Neural cell (in vitro differentiated cells): ENCODE results near the gene ROR1. TPM values are rescaled to one million over a fixed set of nuclear protein-coding genes. Genes with fewer than 3 reads are reported as not detected.

Experiments
- H2AFZ ChIP-seq: fragments of 200-600, 300-800 bp; sonication (generic), shearing (Covaris generic); 2 replicates; pipeline ENCODE4 v1.6.0; 2014; ENCODE audit warnings: low read depth, mild to moderate bottlenecking, antibody characterized with exemption, low read length, moderate library complexity
- H3F3A ChIP-seq: fragments of 200-600 bp; shearing (Covaris generic); 2 replicates; pipeline ENCODE4 v1.6.1; 2016; ENCODE audit warnings: mild to moderate bottlenecking, moderate library complexity, mixed read lengths, antibody characterized with exemption, low read length; ENCODE audit not compliant: insufficient read depth, poor library complexity, severe bottlenecking
- H3K27ac ChIP-seq: fragments of 200-600, 300-800 bp; sonication (generic), shearing (Covaris generic); 2 replicates; pipeline ENCODE4 v1.5.1; 2014; ENCODE audit warnings: mild to moderate bottlenecking, low read length, moderate library complexity
- H3K27me3 ChIP-seq: fragments of 300-800, 200-600 bp; sonication (generic), shearing (Covaris generic); 2 replicates; pipeline ENCODE4 v1.6.0; 2014; ENCODE audit warnings: mild to moderate bottlenecking, low read depth, low read length, moderate library complexity; ENCODE audit not compliant: insufficient read depth
- H3K36me3 ChIP-seq: fragments of 300-800, 200-600 bp; sonication (generic), shearing (Covaris generic); 2 replicates; pipeline ENCODE4 v1.5.1; 2014; ENCODE audit warnings: mild to moderate bottlenecking, antibody characterized with exemption, low read length, moderate library complexity; ENCODE audit not compliant: insufficient read depth
- H3K4me2 ChIP-seq: fragments of 300-800, 200-600 bp; sonication (generic), shearing (Covaris generic); 2 replicates; pipeline ENCODE4 v1.6.0; 2014; ENCODE audit warnings: mild to moderate bottlenecking, low read length
- H3K4me3 ChIP-seq: fragments of 300-800, 200-600 bp; sonication (generic), shearing (Covaris generic); 2 replicates; pipeline ENCODE4 v1.5.1; 2014; ENCODE audit warnings: mild to moderate bottlenecking, low read length, moderate library complexity
- H3K79me2 ChIP-seq: fragments of 200-600 bp; shearing (Covaris generic); replicated peaks from 2 replicates; pipeline ENCODE4 v1.6.0; 2014; ENCODE audit warnings: mild to moderate bottlenecking, low read length, moderate library complexity; ENCODE audit not compliant: insufficient read depth
- H3K9ac ChIP-seq: fragments of 300-800, 200-600 bp; sonication (generic), shearing (Covaris generic); 2 replicates; pipeline ENCODE4 v1.6.1; 2016; ENCODE audit warnings: mild to moderate bottlenecking, low read length, mixed read lengths
- H3K9me2 ChIP-seq: fragments of 200-600 bp; shearing (Covaris generic); 2 replicates; pipeline ENCODE4 v1.6.1; 2016; ENCODE audit warnings: mild to moderate bottlenecking, low read length, mixed read lengths; ENCODE audit not compliant: insufficient read depth
- H3K9me3 ChIP-seq: fragments of 200-600, 300-800 bp; sonication (generic), shearing (Covaris generic); 2 replicates; pipeline ENCODE4 v1.6.1; 2016; ENCODE audit warnings: mild to moderate bottlenecking, mixed run types, low read length, moderate library complexity, mixed read lengths
- H4K20me1 ChIP-seq: fragments of 200-600 bp; shearing (Covaris generic); 2 replicates; pipeline ENCODE4 v1.6.1; 2016; ENCODE audit warnings: mild to moderate bottlenecking, mixed run types; ENCODE audit not compliant: insufficient read depth
- EP300 ChIP-seq: fragments of 450-650 bp; conservative IDR thresholded peaks from 2 replicates; pipeline ENCODE4 v1.6.1; 2014; ENCODE audit warnings: antibody characterized with exemption, mild to moderate bottlenecking, moderate library complexity; ENCODE audit not compliant: poor library complexity, severe bottlenecking
- EZH2 ChIP-seq: fragments of 200-600, 300-800 bp; shearing (Covaris generic), sonication (generic); IDR thresholded peaks from 2 replicates; pipeline ENCODE4 v1.6.1; 2014; ENCODE audit warnings: antibody characterized with exemption, low read length, borderline replicate concordance, mild to moderate bottlenecking; ENCODE audit not compliant: insufficient read depth, poor library complexity, severe bottlenecking
- MXI1 ChIP-seq: fragments of 450-650 bp; conservative IDR thresholded peaks from 2 replicates; pipeline ENCODE4 v1.6.1; 2014; ENCODE audit warnings: antibody characterized with exemption, mild to moderate bottlenecking; ENCODE audit not compliant: poor library complexity, severe bottlenecking
- POLR2AphosphoS5 ChIP-seq: IDR thresholded peaks from 2 replicates; pipeline ENCODE4 v1.6.1; 2012
- RAD21 ChIP-seq: fragments of 450-650 bp; conservative IDR thresholded peaks from 2 replicates; pipeline ENCODE4 v1.6.1; 2014; ENCODE audit warnings: antibody characterized with exemption, mild to moderate bottlenecking, moderate library complexity
- TAF1 ChIP-seq: IDR thresholded peaks from 2 replicates; pipeline ENCODE4 v1.6.1; 2012; ENCODE audit warnings: low read depth
- polyA plus RNA-seq: library from polyadenylated mRNA; depleted of rRNA; stranded (reverse); fragments of >200 nt; gene quantifications from 2 replicates; pipeline ENCODE4 v1.2.3, GENCODE V29; 2014
- TF ChIP-seq, protein P1 (sequence below): fragments of 450-650 bp; IDR thresholded peaks from 2 replicates; pipeline ENCODE4 v1.5.1; 2014; ENCODE audit warnings: antibody characterized with exemption, mild to moderate bottlenecking, moderate library complexity; ENCODE audit not compliant: poor library complexity, severe bottlenecking
- TF ChIP-seq, protein P2 (sequence below): IDR thresholded peaks from 2 replicates; pipeline ENCODE4 v1.6.1; 2012; ENCODE audit warnings: borderline replicate concordance

The ROR1 gene
- polyA plus RNA-seq, 1 donor from 2014 or later: 0.27 TPM

DNA sequence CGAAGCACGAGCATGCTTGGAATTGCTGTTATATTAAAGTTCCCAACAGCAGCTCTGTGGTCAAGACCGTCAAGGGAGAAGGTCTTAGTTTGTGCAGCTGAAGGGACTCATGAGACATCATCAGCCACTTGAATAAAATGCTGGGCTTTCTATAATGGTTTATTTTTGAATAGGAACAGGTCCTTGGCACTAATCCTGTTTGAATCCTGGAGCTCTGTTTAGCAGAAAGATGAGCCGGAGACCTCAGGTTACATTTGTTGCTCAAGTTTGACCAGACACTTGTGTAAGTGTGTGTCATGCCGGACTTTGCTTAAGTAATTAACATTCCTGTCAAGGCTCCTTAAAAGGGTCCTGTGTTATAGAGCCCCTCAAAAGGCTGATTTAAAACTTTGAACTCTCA, 186.5 kb downstream of the ROR1 start:
- Histone ChIP-seq H4K20me1 (no peaks in the 10 kb centered on the region), H3K9ac (no peak overlapping the region), H3K9me2 (no peaks in the 10 kb centered on the region), H3K4me3 (no peak overlapping the region), H2AFZ (no peak overlapping the region), H3K27ac (no peak overlapping the region), H3K36me3 (no peaks in the 10 kb centered on the region), H3K27me3 (no peaks in the 10 kb centered on the region), H3K79me2 (no peaks in the 10 kb centered on the region), H3F3A (no peaks in the 10 kb centered on the region), H3K9me3 (no peaks in the 10 kb centered on the region), H3K4me2 (no peak overlapping the region)
- no peak for TF ChIP-seq EP300
- no peak for TF ChIP-seq RAD21

DNA sequence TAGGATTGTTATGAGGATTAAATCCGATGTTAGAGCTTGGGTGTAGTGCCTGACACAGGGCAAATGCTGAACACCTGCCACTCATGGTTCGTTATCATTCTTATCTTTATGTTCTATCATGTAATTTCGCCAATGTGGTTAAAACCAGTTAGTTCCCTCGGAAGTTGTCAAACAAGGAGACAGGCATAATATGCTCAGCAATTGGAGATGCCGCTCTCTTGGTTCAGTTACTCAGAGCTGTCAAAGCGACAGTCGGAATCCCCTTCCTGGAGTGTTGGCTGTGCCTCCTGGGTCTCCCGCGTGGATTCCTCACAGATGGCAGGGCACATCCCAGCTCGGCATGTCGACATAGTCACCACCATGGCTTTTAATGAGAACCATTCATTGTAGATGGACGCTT, 192.2 kb downstream of the ROR1 start:
- TF ChIP-seq EP300 (peak; percentile 51), RAD21 (no peak), POLR2AphosphoS5 (peak; percentile 88)
- no peaks in the 10 kb centered on the region for H3K79me2 ChIP-seq
- no peaks in the 10 kb centered on the region for H3K9me3 ChIP-seq
- H3K27ac ChIP-seq: no peak overlapping the region
- no peaks in the 10 kb centered on the region for H3K36me3 ChIP-seq
- H3K9ac ChIP-seq: no peak overlapping the region
- H3K9me2 ChIP-seq: no peaks in the 10 kb centered on the region
- no peak overlapping the region for H2AFZ ChIP-seq
- no peaks in the 10 kb centered on the region for H3K27me3 ChIP-seq
- H3F3A ChIP-seq: no peaks in the 10 kb centered on the region
- no peaks in the 10 kb centered on the region for H4K20me1 ChIP-seq
- no peak overlapping the region for H3K4me3 ChIP-seq
- H3K4me2 ChIP-seq: no peak overlapping the region

DNA sequence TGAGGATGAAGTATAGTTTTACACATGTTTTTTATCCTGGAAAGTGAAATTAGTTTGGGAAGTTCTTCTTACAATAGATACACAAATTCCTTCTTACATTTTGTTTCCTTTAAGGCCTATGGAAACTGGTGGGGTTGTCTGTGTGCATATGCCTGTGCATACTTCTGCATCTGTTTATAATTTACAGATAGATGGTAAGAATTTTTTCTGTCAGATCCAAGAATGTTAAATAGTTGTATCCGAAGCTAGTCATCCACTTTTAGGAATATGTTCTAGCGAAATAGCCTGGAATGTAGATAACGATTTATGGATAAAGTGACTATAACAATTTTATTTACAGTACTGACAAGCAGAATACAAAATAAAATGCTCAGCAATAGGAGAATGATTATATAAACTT, 194.1 kb downstream of the ROR1 start:
- no peak overlapping the region for H3K27ac ChIP-seq
- no peaks in the 10 kb centered on the region for H3K79me2 ChIP-seq
- H3K9ac ChIP-seq: no peak overlapping the region
- TF ChIP-seq POLR2AphosphoS5 (no peak), EZH2 (no peak), MXI1 (no peak), EP300 (no peak), TAF1 (no peak), RAD21 (no peak)
- TF ChIP-seq, protein P1, sequence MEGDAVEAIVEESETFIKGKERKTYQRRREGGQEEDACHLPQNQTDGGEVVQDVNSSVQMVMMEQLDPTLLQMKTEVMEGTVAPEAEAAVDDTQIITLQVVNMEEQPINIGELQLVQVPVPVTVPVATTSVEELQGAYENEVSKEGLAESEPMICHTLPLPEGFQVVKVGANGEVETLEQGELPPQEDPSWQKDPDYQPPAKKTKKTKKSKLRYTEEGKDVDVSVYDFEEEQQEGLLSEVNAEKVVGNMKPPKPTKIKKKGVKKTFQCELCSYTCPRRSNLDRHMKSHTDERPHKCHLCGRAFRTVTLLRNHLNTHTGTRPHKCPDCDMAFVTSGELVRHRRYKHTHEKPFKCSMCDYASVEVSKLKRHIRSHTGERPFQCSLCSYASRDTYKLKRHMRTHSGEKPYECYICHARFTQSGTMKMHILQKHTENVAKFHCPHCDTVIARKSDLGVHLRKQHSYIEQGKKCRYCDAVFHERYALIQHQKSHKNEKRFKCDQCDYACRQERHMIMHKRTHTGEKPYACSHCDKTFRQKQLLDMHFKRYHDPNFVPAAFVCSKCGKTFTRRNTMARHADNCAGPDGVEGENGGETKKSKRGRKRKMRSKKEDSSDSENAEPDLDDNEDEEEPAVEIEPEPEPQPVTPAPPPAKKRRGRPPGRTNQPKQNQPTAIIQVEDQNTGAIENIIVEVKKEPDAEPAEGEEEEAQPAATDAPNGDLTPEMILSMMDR: no peak
- TF ChIP-seq, protein P2, sequence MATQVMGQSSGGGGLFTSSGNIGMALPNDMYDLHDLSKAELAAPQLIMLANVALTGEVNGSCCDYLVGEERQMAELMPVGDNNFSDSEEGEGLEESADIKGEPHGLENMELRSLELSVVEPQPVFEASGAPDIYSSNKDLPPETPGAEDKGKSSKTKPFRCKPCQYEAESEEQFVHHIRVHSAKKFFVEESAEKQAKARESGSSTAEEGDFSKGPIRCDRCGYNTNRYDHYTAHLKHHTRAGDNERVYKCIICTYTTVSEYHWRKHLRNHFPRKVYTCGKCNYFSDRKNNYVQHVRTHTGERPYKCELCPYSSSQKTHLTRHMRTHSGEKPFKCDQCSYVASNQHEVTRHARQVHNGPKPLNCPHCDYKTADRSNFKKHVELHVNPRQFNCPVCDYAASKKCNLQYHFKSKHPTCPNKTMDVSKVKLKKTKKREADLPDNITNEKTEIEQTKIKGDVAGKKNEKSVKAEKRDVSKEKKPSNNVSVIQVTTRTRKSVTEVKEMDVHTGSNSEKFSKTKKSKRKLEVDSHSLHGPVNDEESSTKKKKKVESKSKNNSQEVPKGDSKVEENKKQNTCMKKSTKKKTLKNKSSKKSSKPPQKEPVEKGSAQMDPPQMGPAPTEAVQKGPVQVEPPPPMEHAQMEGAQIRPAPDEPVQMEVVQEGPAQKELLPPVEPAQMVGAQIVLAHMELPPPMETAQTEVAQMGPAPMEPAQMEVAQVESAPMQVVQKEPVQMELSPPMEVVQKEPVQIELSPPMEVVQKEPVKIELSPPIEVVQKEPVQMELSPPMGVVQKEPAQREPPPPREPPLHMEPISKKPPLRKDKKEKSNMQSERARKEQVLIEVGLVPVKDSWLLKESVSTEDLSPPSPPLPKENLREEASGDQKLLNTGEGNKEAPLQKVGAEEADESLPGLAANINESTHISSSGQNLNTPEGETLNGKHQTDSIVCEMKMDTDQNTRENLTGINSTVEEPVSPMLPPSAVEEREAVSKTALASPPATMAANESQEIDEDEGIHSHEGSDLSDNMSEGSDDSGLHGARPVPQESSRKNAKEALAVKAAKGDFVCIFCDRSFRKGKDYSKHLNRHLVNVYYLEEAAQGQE: no peak
- H4K20me1 ChIP-seq: no peaks in the 10 kb centered on the region
- no peak overlapping the region for H2AFZ ChIP-seq
- no peaks in the 10 kb centered on the region for H3K36me3 ChIP-seq
- no peaks in the 10 kb centered on the region for H3K9me2 ChIP-seq
- H3K4me3 ChIP-seq: no peak overlapping the region
- no peaks in the 10 kb centered on the region for H3F3A ChIP-seq
- H3K27me3 ChIP-seq: no peaks in the 10 kb centered on the region
- no peak overlapping the region for H3K4me2 ChIP-seq
- no peaks in the 10 kb centered on the region for H3K9me3 ChIP-seq
